BLaER1 treated with 17β-estradiol and CSF1 and Interleukin-3, amounts not matched to agents 10 nM and 100 nM (cell line): ENCODE results near the gene ZNF835.

Source experiments
- H3K27ac ChIP-seq, 11 experiments: shearing (Covaris generic); formaldehyde crosslinking; 2 replicates each; pipeline ENCODE4 v1.8.1; 2022
- H3K27me3 ChIP-seq, 11 experiments: shearing (Covaris generic); formaldehyde crosslinking; 2 replicates each; pipeline ENCODE4 v1.8.1; 2022
- H3K36me3 ChIP-seq, 11 experiments: shearing (Covaris generic); formaldehyde crosslinking; 2 replicates each; pipeline ENCODE4 v1.8.1; 2022
- H3K4me1 ChIP-seq, 10 experiments: shearing (Covaris generic); formaldehyde crosslinking; 2 replicates each; pipeline ENCODE4 v1.8.1; 2022
- H3K4me2 ChIP-seq, 11 experiments: shearing (Covaris generic); formaldehyde crosslinking; 2 replicates each; pipeline ENCODE4 v1.8.1; 2022
- H3K4me3 ChIP-seq, 10 experiments: shearing (Covaris generic); formaldehyde crosslinking; 2 replicates each; pipeline ENCODE4 v1.8.1; 2022
- H3K9ac ChIP-seq, 11 experiments: shearing (Covaris generic); formaldehyde crosslinking; 2 replicates each; pipeline ENCODE4 v1.8.1; 2022
- H3K9me3 ChIP-seq, 11 experiments: shearing (Covaris generic); formaldehyde crosslinking; replicated peaks in 1 of 11; 2 replicates each; pipeline ENCODE4 v1.8.1; 2022
- H4K20me1 ChIP-seq, 11 experiments: shearing (Covaris generic); formaldehyde crosslinking; 2 replicates each; pipeline ENCODE4 v1.8.1; 2022
- Cebpa-rat ChIP-seq, 11 experiments: shearing (Covaris generic); IDR thresholded peaks; 2 replicates each; pipeline ENCODE4 v1.8.1; 2022

Gene ZNF835

GRCh38 chr19:56670401-56670960, 1.1 kb downstream of the ZNF835 start:
- Histone ChIP-seq H3K4me1 (no peaks in the 10 kb centered on the region), H3K9me3 (peaks cover 11 to 27% (median 19%) of the 10 kb centered on the region in 11 experiments; a peak in 18 of 22 replicates), H3K27ac (no peak overlapping the region)

GRCh38 chr19:56668676-56669075, 2.9 kb downstream of the ZNF835 start:
- no peaks in the 10 kb centered on the region for H3K27me3 ChIP-seq
- no peaks in the 10 kb centered on the region for H3K36me3 ChIP-seq
- H3K4me2 ChIP-seq = no peak overlapping the region
- no peaks in the 10 kb centered on the region for H3K4me1 ChIP-seq
- H3K4me3 ChIP-seq = no peak overlapping the region
- peaks cover 11 to 35% (median 24%) of the 10 kb centered on the region in 11 experiments; a peak in 18 of 22 replicates for H3K9me3 ChIP-seq
- no peak overlapping the region for H3K27ac ChIP-seq
- no peaks in the 10 kb centered on the region; a peak in 1 of 22 replicates for H4K20me1 ChIP-seq
- no peak overlapping the region for H3K9ac ChIP-seq
- TF ChIP-seq Cebpa-rat (IDR thresholded peaks at IDR 0.05) = no peak

More at GRCh38 chr19:56670401-56670960, 1.1 kb downstream of the ZNF835 start:
- Histone ChIP-seq H3K4me2 (no peak overlapping the region), H3K27me3 (no peaks in the 10 kb centered on the region), H4K20me1 (no peaks in the 10 kb centered on the region; a peak in 1 of 22 replicates), H3K4me3 (no peak overlapping the region), H3K9ac (no peak overlapping the region), H3K36me3 (no peaks in the 10 kb centered on the region)
- TF ChIP-seq Cebpa-rat (IDR thresholded peaks at IDR 0.05) = no peak

GRCh38 chr19:56667311-56667870, 4.2 kb downstream of the ZNF835 start:
- peaks cover 11 to 44% (median 26%) of the 10 kb centered on the region in 11 experiments; a peak in 17 of 22 replicates for H3K9me3 ChIP-seq
- no peaks in the 10 kb centered on the region; a peak in 1 of 22 replicates for H4K20me1 ChIP-seq
- no peak overlapping the region for H3K27ac ChIP-seq
- no peak overlapping the region for H3K4me2 ChIP-seq
- no peak for TF ChIP-seq Cebpa-rat (IDR thresholded peaks at IDR 0.05)
- H3K36me3 ChIP-seq = no peaks in the 10 kb centered on the region
- H3K4me3 ChIP-seq = no peak overlapping the region
- H3K27me3 ChIP-seq = no peaks in the 10 kb centered on the region
- no peak overlapping the region for H3K9ac ChIP-seq
- H3K4me1 ChIP-seq = no peaks in the 10 kb centered on the region

- no peak overlapping the region for H3K27ac ChIP-seq
- no peaks in the 10 kb centered on the region for H3K27me3 ChIP-seq
- no peak overlapping the region for H3K4me2 ChIP-seq
- TF ChIP-seq Cebpa-rat (IDR thresholded peaks at IDR 0.05) = no peak
- no peak overlapping the region for H3K4me3 ChIP-seq
- H3K4me1 ChIP-seq = no peaks in the 10 kb centered on the region
- H3K9me3 ChIP-seq = peaks cover 13 to 48% (median 28%) of the 10 kb centered on the region in 11 experiments; a peak in 21 of 22 replicates
- H3K9ac ChIP-seq = no peak overlapping the region
- H3K36me3 ChIP-seq = no peaks in the 10 kb centered on the region
- no peaks in the 10 kb centered on the region; a peak in 1 of 22 replicates for H4K20me1 ChIP-seq
Observed at GRCh38 chr19:56664511-56664910, 7.0 kb downstream of the ZNF835 start.

GRCh38 chr19:56663931-56664500, 7.5 kb downstream of the ZNF835 start:
- Histone ChIP-seq H3K9me3 (peaks cover 13 to 53% (median 28%) of the 10 kb centered on the region in 11 experiments; a peak in 21 of 22 replicates), H4K20me1 (no peaks in the 10 kb centered on the region; a peak in 1 of 22 replicates), H3K27me3 (no peaks in the 10 kb centered on the region), H3K9ac (no peak overlapping the region), H3K36me3 (no peaks in the 10 kb centered on the region), H3K4me2 (no peak overlapping the region), H3K4me1 (no peaks in the 10 kb centered on the region), H3K27ac (no peak overlapping the region), H3K4me3 (no peak overlapping the region)
- no peak for TF ChIP-seq Cebpa-rat (IDR thresholded peaks at IDR 0.05)

- Histone ChIP-seq H3K4me2 (no peak overlapping the region), H3K4me1 (no peaks in the 10 kb centered on the region), H3K4me3 (no peak overlapping the region), H4K20me1 (no peaks in the 10 kb centered on the region), H3K9me3 (peaks cover 13 to 50% (median 28%) of the 10 kb centered on the region in 11 experiments; a peak in 21 of 22 replicates), H3K9ac (no peak overlapping the region), H3K36me3 (no peaks in the 10 kb centered on the region), H3K27ac (no peak overlapping the region), H3K27me3 (no peaks in the 10 kb centered on the region)
- no peak for TF ChIP-seq Cebpa-rat (IDR thresholded peaks at IDR 0.05)
Observed at GRCh38 chr19:56661248-56661647, 10.3 kb downstream of the ZNF835 start.

- TF ChIP-seq Cebpa-rat (IDR thresholded peaks at IDR 0.05) = no peak
- H3K4me2 ChIP-seq = no peak overlapping the region
- H4K20me1 ChIP-seq = no peaks in the 10 kb centered on the region
- H3K27ac ChIP-seq = no peak overlapping the region
- no peaks in the 10 kb centered on the region for H3K4me1 ChIP-seq
- H3K9ac ChIP-seq = no peak overlapping the region
- H3K27me3 ChIP-seq = no peaks in the 10 kb centered on the region
- H3K36me3 ChIP-seq = no peaks in the 10 kb centered on the region
- no peak overlapping the region for H3K4me3 ChIP-seq
- peaks cover 13 to 50% (median 28%) of the 10 kb centered on the region in 11 experiments; a peak in 21 of 22 replicates for H3K9me3 ChIP-seq
Observed at GRCh38 chr19:56660381-56661107, 11.0 kb downstream of the ZNF835 start.

- H3K9me3 ChIP-seq = peaks cover 0 to 5% (median 0%) of the 10 kb centered on the region in 11 experiments; a peak in 3 of 22 replicates
- H4K20me1 ChIP-seq = no peaks in the 10 kb centered on the region
- H3K4me2 ChIP-seq = no peak overlapping the region
- H3K27me3 ChIP-seq = no peaks in the 10 kb centered on the region
- H3K4me3 ChIP-seq = no peak overlapping the region
- H3K27ac ChIP-seq = no peak overlapping the region
- H3K36me3 ChIP-seq = no peaks in the 10 kb centered on the region
- H3K9ac ChIP-seq = no peak overlapping the region
- H3K4me1 ChIP-seq = no peaks in the 10 kb centered on the region
- no peak for TF ChIP-seq Cebpa-rat (IDR thresholded peaks at IDR 0.05)
Observed at GRCh38 chr19:56654151-56654550, 17.4 kb downstream of the ZNF835 start.

GRCh38 chr19:56643460-56643955, 28.0 kb downstream of the ZNF835 start:
- TF ChIP-seq Cebpa-rat (IDR thresholded peaks at IDR 0.05) = no peak
- Histone ChIP-seq H3K27ac (no peak overlapping the region), H4K20me1 (peaks cover 0 to 8% (median 0%) of the 10 kb centered on the region in 11 experiments; a peak in 5 of 22 replicates), H3K4me1 (no peaks in the 10 kb centered on the region), H3K4me2 (no peak overlapping the region), H3K27me3 (no peaks in the 10 kb centered on the region), H3K36me3 (peaks cover 0 to 3% (median 0%) of the 10 kb centered on the region in 11 experiments; a peak in 1 of 22 replicates), H3K9me3 (peaks cover 0 to 53% (median 21%) of the 10 kb centered on the region in 11 experiments; a peak in 18 of 22 replicates), H3K4me3 (no peak overlapping the region), H3K9ac (no peak overlapping the region)
